ENCODE data around the gene SEMA6A. TPM values are rescaled to one million over a fixed set of nuclear protein-coding genes. Genes with fewer than 3 reads are reported as not detected.

SEMA6A gene
- total and polyA plus RNA-seq, 10 of the 15 experiments (the other 5 are each of a cell fraction or from before 2014, with no cell fraction given): 0.16 to 10.2 (median 1.1) TPM

DNA sequence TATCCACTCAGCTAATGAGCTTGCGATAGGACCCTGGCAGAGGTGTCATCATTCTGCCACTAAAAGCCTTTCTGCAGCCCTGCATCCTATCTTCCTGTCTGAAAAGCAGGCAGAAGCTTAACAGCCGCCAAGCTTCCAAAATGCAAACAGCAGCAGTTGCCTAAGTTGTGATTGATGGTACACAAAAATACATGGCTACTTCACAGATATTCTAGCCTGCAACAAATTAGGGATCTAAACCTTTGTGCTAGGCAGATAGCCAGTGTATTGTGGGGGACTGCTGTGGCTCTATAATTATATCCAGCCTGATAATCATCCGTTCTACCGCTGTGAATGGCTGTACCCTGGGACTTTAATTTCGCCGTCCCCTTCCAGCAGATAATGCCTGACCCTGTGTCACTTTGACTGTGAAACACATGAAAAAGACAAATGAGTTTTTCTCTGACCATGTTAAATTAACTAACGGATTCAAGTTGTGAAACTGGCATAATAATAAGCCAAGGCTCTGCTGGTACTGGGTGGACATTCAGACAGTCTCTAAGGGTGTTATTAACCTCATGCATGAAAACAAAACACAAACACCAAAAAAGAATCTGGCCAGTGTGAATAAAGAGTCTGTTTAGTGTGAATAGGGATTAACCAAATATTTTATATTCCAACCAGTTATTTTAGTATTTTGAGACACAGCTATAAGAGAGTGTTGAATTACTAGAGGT is 45.9 kb downstream of the SEMA6A start (continued):
- TF ChIP-seq, protein P1, sequence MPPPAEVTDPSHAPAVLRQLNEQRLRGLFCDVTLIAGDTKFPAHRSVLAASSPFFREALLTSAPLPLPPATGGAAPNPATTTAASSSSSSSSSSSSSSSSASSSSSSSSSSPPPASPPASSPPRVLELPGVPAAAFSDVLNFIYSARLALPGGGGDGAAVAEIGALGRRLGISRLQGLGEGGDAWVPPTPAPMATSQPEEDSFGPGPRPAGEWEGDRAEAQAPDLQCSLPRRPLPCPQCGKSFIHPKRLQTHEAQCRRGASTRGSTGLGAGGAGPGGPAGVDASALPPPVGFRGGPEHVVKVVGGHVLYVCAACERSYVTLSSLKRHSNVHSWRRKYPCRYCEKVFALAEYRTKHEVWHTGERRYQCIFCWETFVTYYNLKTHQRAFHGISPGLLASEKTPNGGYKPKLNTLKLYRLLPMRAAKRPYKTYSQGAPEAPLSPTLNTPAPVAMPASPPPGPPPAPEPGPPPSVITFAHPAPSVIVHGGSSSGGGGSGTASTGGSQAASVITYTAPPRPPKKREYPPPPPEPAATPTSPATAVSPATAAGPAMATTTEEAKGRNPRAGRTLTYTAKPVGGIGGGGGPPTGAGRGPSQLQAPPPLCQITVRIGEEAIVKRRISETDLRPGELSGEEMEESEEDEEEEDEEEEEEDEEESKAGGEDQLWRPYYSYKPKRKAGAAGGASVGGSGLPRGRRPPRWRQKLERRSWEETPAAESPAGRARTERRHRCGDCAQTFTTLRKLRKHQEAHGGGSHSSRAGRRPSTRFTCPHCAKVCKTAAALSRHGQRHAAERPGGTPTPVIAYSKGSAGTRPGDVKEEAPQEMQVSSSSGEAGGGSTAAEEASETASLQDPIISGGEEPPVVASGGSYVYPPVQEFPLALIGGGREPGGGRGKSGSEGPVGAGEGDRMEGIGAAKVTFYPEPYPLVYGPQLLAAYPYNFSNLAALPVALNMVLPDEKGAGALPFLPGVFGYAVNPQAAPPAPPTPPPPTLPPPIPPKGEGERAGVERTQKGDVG (CRISPR knock-in tag; IDR thresholded peaks at IDR 0.05): no peak
- TF ChIP-seq, protein P2, sequence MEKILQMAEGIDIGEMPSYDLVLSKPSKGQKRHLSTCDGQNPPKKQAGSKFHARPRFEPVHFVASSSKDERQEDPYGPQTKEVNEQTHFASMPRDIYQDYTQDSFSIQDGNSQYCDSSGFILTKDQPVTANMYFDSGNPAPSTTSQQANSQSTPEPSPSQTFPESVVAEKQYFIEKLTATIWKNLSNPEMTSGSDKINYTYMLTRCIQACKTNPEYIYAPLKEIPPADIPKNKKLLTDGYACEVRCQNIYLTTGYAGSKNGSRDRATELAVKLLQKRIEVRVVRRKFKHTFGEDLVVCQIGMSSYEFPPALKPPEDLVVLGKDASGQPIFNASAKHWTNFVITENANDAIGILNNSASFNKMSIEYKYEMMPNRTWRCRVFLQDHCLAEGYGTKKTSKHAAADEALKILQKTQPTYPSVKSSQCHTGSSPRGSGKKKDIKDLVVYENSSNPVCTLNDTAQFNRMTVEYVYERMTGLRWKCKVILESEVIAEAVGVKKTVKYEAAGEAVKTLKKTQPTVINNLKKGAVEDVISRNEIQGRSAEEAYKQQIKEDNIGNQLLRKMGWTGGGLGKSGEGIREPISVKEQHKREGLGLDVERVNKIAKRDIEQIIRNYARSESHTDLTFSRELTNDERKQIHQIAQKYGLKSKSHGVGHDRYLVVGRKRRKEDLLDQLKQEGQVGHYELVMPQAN (conservative IDR thresholded peaks at IDR 0.05): no peak
- TF ChIP-seq SMC3 (IDR thresholded peaks at IDR 0.05; ENCODE audit: borderline replicate concordance, low read length) (no peak), SRF (IDR thresholded peaks at IDR 0.05; ENCODE audit: low read depth in 2 of 2, low read length in 2 of 2) (no peak), MYB (IDR thresholded peaks at IDR 0.05; ENCODE audit: borderline replicate concordance, low read depth, low read length) (no peak)

DNA sequence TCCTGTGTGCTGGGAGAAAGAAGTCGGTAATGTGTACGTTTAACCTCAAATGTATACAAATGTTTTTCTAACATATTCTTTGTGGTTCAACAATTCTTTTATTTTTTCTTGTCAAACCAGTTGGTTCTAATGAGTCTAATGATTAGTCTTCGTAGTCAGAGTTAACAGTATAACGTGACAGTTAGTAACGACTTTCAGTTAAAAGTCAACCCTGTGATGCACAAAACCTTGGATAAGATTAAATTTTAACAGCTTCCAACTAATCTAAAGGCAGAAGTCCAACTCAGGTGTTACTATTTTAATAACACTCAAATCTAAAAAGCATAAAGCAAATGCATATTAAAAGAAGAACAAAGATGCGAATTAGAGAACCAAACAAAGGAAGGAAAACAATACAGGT is 47.0 kb downstream of the SEMA6A start:
- H2AFZ ChIP-seq (ENCODE audit: control insufficient read depth, low read depth, low read length): no peak overlapping the region
- ChIA-PET RAD21 (ENCODE audit: unreplicated experiment) (no interaction called here), SMC1A (ENCODE audit: uncharacterized antibody, unreplicated experiment) (interaction anchor here (0.6 to 2.4 kb wide), 4 partner anchors 12 to 422 kb away, joined by 3 to 10 read pairs (median 3); no protein-coding TSS in a partner anchor), POLR2A (no interaction called here), CTCF (interaction anchor here (0.9 to 1.0 kb wide), 2 partner anchors 13 to 390 kb away, joined by 3 read pairs; no protein-coding TSS in a partner anchor)
- H3K9me3 ChIP-seq (replicated peaks; ENCODE audit: control insufficient read depth, insufficient read depth, low read length): no peaks in the 10 kb centered on the region
- no peak for ATAC-seq
- no peak for DNase-seq (ENCODE audit: low read depth, low spot score)
- H3K79me2 ChIP-seq (ENCODE audit: control insufficient read depth, insufficient read depth, low read length): no peaks in the 10 kb centered on the region
- intact Hi-C loops (cut with micrococcal nuclease; ENCODE audit: unreplicated experiment): no loop called here
- in situ Hi-C loops (cut with MboI): no loop called here
- BruUV-seq (replicated peaks): no TSS peak
- 76% methylated on average over 6 of the region's 6 CpGs for WGBS (ENCODE audit: insufficient coverage, insufficient replicate concordance, low lambda C conversion rate, missing lambda C conversion rate)
- peak; percentile 49 for FAIRE-seq
- no peak overlapping the region for H3K4me2 ChIP-seq (ENCODE audit: control insufficient read depth, insufficient read depth)
- no peaks in the 10 kb centered on the region for H3K27me3 ChIP-seq (replicated peaks in 1 of 2; ENCODE audit: control insufficient read depth in 2 of 2, insufficient read depth in 2 of 2, low read length in 1 of 2)
- no peaks in the 10 kb centered on the region for H4K20me1 ChIP-seq (ENCODE audit: control insufficient read depth, insufficient read depth)
- no peak overlapping the region for H3K27ac ChIP-seq (ENCODE audit: control insufficient read depth, insufficient read depth)
- no peak overlapping the region for H3K9ac ChIP-seq (ENCODE audit: control insufficient read depth, insufficient read depth, low read length)
- no peaks in the 10 kb centered on the region for H3K4me1 ChIP-seq (ENCODE audit: control insufficient read depth, insufficient read depth, low read length)
- no peaks in the 10 kb centered on the region for H3K36me3 ChIP-seq (ENCODE audit: control insufficient read depth in 2 of 2, insufficient read depth in 2 of 2, low read length in 1 of 2)
- no peak overlapping the region for H3K4me3 ChIP-seq
- TF ChIP-seq, protein P3, sequence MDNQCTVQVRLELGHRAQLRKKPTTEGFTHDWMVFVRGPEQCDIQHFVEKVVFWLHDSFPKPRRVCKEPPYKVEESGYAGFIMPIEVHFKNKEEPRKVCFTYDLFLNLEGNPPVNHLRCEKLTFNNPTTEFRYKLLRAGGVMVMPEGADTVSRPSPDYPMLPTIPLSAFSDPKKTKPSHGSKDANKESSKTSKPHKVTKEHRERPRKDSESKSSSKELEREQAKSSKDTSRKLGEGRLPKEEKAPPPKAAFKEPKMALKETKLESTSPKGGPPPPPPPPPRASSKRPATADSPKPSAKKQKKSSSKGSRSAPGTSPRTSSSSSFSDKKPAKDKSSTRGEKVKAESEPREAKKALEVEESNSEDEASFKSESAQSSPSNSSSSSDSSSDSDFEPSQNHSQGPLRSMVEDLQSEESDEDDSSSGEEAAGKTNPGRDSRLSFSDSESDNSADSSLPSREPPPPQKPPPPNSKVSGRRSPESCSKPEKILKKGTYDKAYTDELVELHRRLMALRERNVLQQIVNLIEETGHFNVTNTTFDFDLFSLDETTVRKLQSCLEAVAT (IDR thresholded peaks at IDR 0.05): no peak
- TF ChIP-seq SP1 (IDR thresholded peaks at IDR 0.05; ENCODE audit: low read depth, low read length) (no peak), CBX5 (IDR thresholded peaks at IDR 0.05; ENCODE audit: low read depth) (no peak), NRF1 (conservative IDR thresholded peaks at IDR 0.05; ENCODE audit: low read depth, low read length) (no peak), NFYB (IDR thresholded peaks at IDR 0.05; ENCODE audit: insufficient read depth, low read depth, low read length) (no peak), NFYA (IDR thresholded peaks at IDR 0.05; ENCODE audit: borderline replicate concordance, low read depth, low read length) (no peak)
- TF ChIP-seq, protein P4, sequence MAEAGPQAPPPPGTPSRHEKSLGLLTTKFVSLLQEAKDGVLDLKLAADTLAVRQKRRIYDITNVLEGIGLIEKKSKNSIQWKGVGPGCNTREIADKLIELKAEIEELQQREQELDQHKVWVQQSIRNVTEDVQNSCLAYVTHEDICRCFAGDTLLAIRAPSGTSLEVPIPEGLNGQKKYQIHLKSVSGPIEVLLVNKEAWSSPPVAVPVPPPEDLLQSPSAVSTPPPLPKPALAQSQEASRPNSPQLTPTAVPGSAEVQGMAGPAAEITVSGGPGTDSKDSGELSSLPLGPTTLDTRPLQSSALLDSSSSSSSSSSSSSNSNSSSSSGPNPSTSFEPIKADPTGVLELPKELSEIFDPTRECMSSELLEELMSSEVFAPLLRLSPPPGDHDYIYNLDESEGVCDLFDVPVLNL (IDR thresholded peaks at IDR 0.05; ENCODE audit: low read depth, low read length): no peak
